HEK293 (cell line): ENCODE results near the gene ITGB8.

Experiments used
- CTCF ChIA-PET: fragments of 350-600 bp; formaldehyde crosslinking; extraction: SDS; loops from one replicate; lab custom pipeline; 2021; ENCODE audit warnings: antibody characterized with exemption; lab: Yijun Ruan, JAX
- POLR2A ChIA-PET: fragments of 300-600 bp; formaldehyde crosslinking; extraction: SDS; loops from one replicate; lab custom pipeline; 2020; ENCODE audit warnings: antibody characterized with exemption, inconsistent platforms; lab: Yijun Ruan, JAX
- H3K27ac ChIP-seq: fragments of 200-500 bp; sonication (Bioruptor generic); 2 replicates; pipeline ENCODE4 v1.5.1; 2014; ENCODE audit warnings: low read depth, low read length, control low read depth, inconsistent platforms; ENCODE audit errors: extremely low read depth
- H3K36me3 ChIP-seq, 2 experiments: fragments of 200-500 bp in 1 of 2; sonication (Bioruptor generic) in 1 of 2; 1 replicate in 1 of 2; 2 replicates in 1 of 2; pipeline ENCODE4 v1.5.1; 2014 to 2017; ENCODE audit warnings: inconsistent platforms in 2 of 2, low read length in 2 of 2; ENCODE audit not compliant: control insufficient read depth in 2 of 2, insufficient read depth in 1 of 2
- H3K4me1 ChIP-seq: fragments of 200-500 bp; sonication (Bioruptor generic); 2 replicates; pipeline ENCODE4 v1.5.1; 2014; ENCODE audit warnings: mild to moderate bottlenecking, low read length, inconsistent platforms; ENCODE audit not compliant: control insufficient read depth, insufficient read depth
- H3K4me3 ChIP-seq: 2 replicates; pipeline ENCODE4 v1.5.1; 2011; ENCODE audit warnings: low read depth, mild to moderate bottlenecking, control low read depth, low read length, moderate library complexity
- H3K9me3 ChIP-seq: fragments of 200-500 bp; sonication (Bioruptor generic); 2 replicates; pipeline ENCODE4 v1.5.1; 2014; ENCODE audit warnings: low read depth, low read length, inconsistent platforms; ENCODE audit not compliant: control insufficient read depth, insufficient read depth
- ELK4 ChIP-seq: IDR thresholded peaks from 2 replicates; pipeline ENCODE4 v1.6.1; 2011; ENCODE audit warnings: mild to moderate bottlenecking, low read depth, low read length, borderline replicate concordance
- GFI1B ChIP-seq: fragments of 450-650 bp; formaldehyde crosslinking; IDR thresholded peaks from 2 replicates; pipeline ENCODE4 v1.5.1; 2016; ENCODE audit warnings: missing biosample characterization, missing genetic modification characterization
- KLF10 ChIP-seq: fragments of 450-650 bp; IDR thresholded peaks from 2 replicates; pipeline ENCODE4 v1.5.1; 2018; ENCODE audit warnings: missing biosample characterization, mild to moderate bottlenecking, missing genetic modification characterization
- MYNN ChIP-seq: fragments of 450-650 bp; formaldehyde crosslinking; IDR thresholded peaks from 2 replicates; pipeline ENCODE4 v1.5.1; 2016; ENCODE audit warnings: missing biosample characterization, missing genetic modification characterization, borderline replicate concordance
- TRIM28 ChIP-seq: IDR thresholded peaks from 2 replicates; pipeline ENCODE4 v1.6.1; 2011; ENCODE audit warnings: low read length, control low read depth, borderline replicate concordance
- ZBTB6 ChIP-seq: fragments of 450-650 bp; formaldehyde crosslinking; IDR thresholded peaks from 2 replicates; pipeline ENCODE4 v1.5.1; 2017; ENCODE audit warnings: missing biosample characterization, missing genetic modification characterization
- ZNF148 ChIP-seq: fragments of 450-650 bp; formaldehyde crosslinking; IDR thresholded peaks from 2 replicates; pipeline ENCODE4 v1.5.0; 2017; ENCODE audit warnings: missing biosample characterization, missing genetic modification characterization, borderline replicate concordance
- ZNF2 ChIP-seq: fragments of 450-650 bp; formaldehyde crosslinking; IDR thresholded peaks from 2 replicates; pipeline ENCODE4 v1.5.1; 2016; ENCODE audit warnings: missing biosample characterization, missing genetic modification characterization
- ZNF202 ChIP-seq: fragments of 450-650 bp; formaldehyde crosslinking; IDR thresholded peaks from 2 replicates; pipeline ENCODE4 v1.5.1; 2016; ENCODE audit warnings: missing biosample characterization, missing genetic modification characterization, borderline replicate concordance
- ZNF221 ChIP-seq: fragments of 450-650 bp; formaldehyde crosslinking; IDR thresholded peaks from 2 replicates; pipeline ENCODE4 v1.5.1; 2017; ENCODE audit warnings: missing biosample characterization, missing genetic modification characterization, borderline replicate concordance
- ZNF335 ChIP-seq: fragments of 450-650 bp; formaldehyde crosslinking; conservative IDR thresholded peaks from 2 replicates; pipeline ENCODE4 v1.5.1; 2016; ENCODE audit warnings: missing biosample characterization, missing genetic modification characterization
- ZNF423 ChIP-seq: fragments of 450-650 bp; formaldehyde crosslinking; IDR thresholded peaks from 2 replicates; pipeline ENCODE4 v1.5.1; 2016; ENCODE audit warnings: missing biosample characterization, missing genetic modification characterization
- ZNF48 ChIP-seq: fragments of 450-650 bp; formaldehyde crosslinking; IDR thresholded peaks from 2 replicates; pipeline ENCODE4 v1.5.1; 2016; ENCODE audit warnings: missing biosample characterization, missing genetic modification characterization
- ZNF580 ChIP-seq: fragments of 450-650 bp; formaldehyde crosslinking; IDR thresholded peaks from 2 replicates; pipeline ENCODE4 v1.5.1; 2016; ENCODE audit warnings: missing biosample characterization, missing genetic modification characterization
- ZNF670 ChIP-seq: fragments of 450-650 bp; formaldehyde crosslinking; IDR thresholded peaks from 2 replicates; pipeline ENCODE4 v1.5.1; 2016; ENCODE audit warnings: missing biosample characterization, missing genetic modification characterization, low read depth
- ZNF677 ChIP-seq: fragments of 450-650 bp; IDR thresholded peaks from 2 replicates; pipeline ENCODE4 v1.5.0; 2018; ENCODE audit warnings: missing biosample characterization, mild to moderate bottlenecking, missing genetic modification characterization, moderate library complexity
- ZNF776 ChIP-seq: fragments of 450-650 bp; formaldehyde crosslinking; IDR thresholded peaks from 2 replicates; pipeline ENCODE4 v1.5.0; 2017; ENCODE audit warnings: missing biosample characterization, missing genetic modification characterization, borderline replicate concordance
- ZNF777 ChIP-seq: fragments of 450-650 bp; formaldehyde crosslinking; IDR thresholded peaks from 2 replicates; pipeline ENCODE4 v1.5.1; 2017; ENCODE audit warnings: missing biosample characterization, missing genetic modification characterization, borderline replicate concordance
- ZSCAN23 ChIP-seq: fragments of 450-650 bp; formaldehyde crosslinking; IDR thresholded peaks from 2 replicates; pipeline ENCODE4 v1.5.1; 2016; ENCODE audit warnings: missing biosample characterization, missing genetic modification characterization

ITGB8 gene

GRCh38 chr7:20365486-20365885 is 34.8 kb downstream of the ITGB8 start:
- H3K27ac ChIP-seq = no peak overlapping the region
- H3K36me3 ChIP-seq = no peaks in the 10 kb centered on the region
- ChIA-PET CTCF (no interaction called here), POLR2A (no interaction called here)
- TF ChIP-seq MYNN (tag by site-specific recombination) = no peak
- TF ChIP-seq KLF10 (tag by site-specific recombination) = no peak
- TF ChIP-seq ZSCAN23 (tag by site-specific recombination) = no peak
- no peak for TF ChIP-seq ZNF777 (tag by site-specific recombination)
- TF ChIP-seq ZNF776 (tag by site-specific recombination) = no peak
- no peak for TF ChIP-seq ZNF48 (tag by site-specific recombination)
- H3K9me3 ChIP-seq = no peaks in the 10 kb centered on the region
- no peaks in the 10 kb centered on the region for H3K4me1 ChIP-seq
- H3K4me3 ChIP-seq = no peak overlapping the region

- TF ChIP-seq ZNF335 (tag by site-specific recombination) (no peak), ZNF777 (tag by site-specific recombination) (no peak), TRIM28 (no peak), ELK4 (no peak), ZNF677 (tag by site-specific recombination) (no peak), ZNF580 (tag by site-specific recombination) (no peak), GFI1B (tag by site-specific recombination) (no peak), ZBTB6 (no peak), ZNF423 (tag by site-specific recombination) (no peak), ZNF2 (tag by site-specific recombination) (no peak), ZNF148 (no peak), ZNF221 (tag by site-specific recombination) (no peak), ZNF670 (tag by site-specific recombination) (no peak)
- POLR2A ChIA-PET = no interaction called here
- no peak overlapping the region for H3K4me3 ChIP-seq
- no peaks in the 10 kb centered on the region for H3K4me1 ChIP-seq
- H3K36me3 ChIP-seq = no peaks in the 10 kb centered on the region
- CTCF ChIA-PET = interaction anchor here (0.6 to 1.3 kb wide), 4 partner anchors 26 to 660 kb away, joined by 3 to 4 read pairs (median 3); no protein-coding TSS in a partner anchor
- no peak overlapping the region for H3K27ac ChIP-seq
- no peaks in the 10 kb centered on the region for H3K9me3 ChIP-seq
Observed at GRCh38 chr7:20374399-20374798, 43.7 kb downstream of the ITGB8 start.

- Histone ChIP-seq H3K4me3 (no peak overlapping the region), H3K4me1 (no peaks in the 10 kb centered on the region), H3K9me3 (no peaks in the 10 kb centered on the region), H3K36me3 (no peaks in the 10 kb centered on the region; a peak in 1 of 3 replicates), H3K27ac (no peak overlapping the region)
- TF ChIP-seq ZNF202 (tag by site-specific recombination) = no peak
- ChIA-PET CTCF (no interaction called here), POLR2A (no interaction called here)
Observed at GRCh38 chr7:20376796-20377195, 46.1 kb downstream of the ITGB8 start.
